SW 1271 (cell line): ENCODE results near the gene IL1RL2.

Experiments
- DNase-seq, 2 experiments: peaks; one replicate each; lab custom pipeline; 2025; lab: John Stamatoyannopoulos, UW

IL1RL2 gene

DNA sequence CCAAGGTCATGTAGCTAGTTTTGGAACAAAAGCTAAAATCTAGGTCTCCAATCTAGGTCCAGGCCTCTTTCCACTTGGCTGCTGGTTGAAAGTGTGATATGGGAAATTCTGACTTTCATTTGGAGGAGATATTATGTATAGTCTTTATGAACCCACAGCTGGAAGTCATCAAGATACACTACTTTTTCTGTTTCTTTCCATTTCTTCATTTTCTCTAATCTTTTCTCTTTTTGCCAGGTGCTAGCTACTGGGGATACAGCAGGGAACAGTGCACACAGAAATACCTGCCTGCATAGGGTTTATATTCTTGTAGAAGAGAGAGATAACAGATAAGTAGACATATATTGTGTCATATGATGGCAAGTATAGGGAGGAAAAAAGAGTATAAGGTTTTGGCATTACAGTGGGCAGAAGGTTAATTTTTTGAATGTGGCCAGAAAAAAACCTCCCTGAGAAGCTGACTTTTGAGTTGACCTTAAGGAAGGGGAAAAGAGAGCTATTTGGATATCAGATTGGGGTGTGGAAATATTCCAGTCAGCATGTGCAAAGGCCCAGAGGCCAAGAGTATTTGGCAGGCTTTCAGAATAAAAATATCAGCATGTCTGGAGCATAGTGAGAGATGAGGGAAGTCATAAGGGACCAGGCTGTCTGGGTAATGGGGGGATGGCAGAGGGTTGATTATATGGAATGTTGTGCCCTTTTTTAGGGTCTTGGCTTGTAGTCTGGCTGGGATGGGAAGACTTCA is 28.6 kb upstream of the IL1RL2 start:
- DNase-seq, result no peak

DNA sequence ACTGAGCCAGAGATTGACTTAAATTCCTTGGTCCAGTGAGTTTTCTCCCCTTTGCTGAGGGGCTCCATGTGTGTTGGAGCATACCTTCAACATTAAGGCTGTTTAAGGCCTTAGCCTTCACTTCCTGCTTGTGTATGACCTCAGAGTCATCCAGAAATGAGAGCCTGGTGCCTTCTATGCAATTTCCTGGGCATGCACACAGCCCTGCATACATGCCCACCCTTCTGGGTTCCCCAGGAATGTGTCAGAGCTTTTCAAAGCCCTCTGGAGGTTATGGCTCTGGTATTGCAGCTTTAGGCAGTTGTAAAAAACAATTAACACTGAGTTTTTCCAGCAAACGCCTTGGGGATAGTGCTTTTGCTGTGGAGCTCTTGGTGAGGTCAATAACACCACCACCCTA is 27.5 kb upstream of the IL1RL2 start:
- no peak for DNase-seq

DNA sequence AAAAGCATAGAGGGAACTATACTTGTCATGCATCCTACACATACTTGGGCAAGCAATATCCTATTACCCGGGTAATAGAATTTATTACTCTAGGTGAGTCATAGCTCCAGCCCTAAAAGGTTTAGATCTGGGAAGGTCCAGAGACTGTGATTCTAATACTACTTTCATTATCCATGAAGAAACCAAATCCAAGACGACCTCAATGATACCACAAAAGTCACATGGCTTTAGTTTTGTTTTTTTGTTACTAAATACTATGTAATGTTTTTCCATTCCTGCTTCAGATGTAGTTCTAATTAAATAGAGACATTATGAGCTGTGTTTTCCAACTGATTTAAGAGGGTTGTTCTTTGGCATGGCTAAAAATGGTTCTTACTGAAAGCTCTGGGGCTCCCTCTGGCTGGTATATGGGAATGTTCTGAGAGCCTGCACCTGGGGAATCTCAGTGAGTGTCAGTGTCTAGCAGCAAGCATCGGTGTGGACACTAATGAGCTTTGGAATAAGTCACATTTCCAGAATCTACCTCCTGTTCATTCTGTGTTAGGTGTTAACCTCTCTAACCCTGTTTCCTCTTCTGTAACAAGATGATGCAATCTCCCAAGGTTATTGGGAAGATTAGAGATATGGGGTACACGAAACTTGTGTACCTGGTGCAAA is 20.5 kb upstream of the IL1RL2 start:
- DNase-seq, result no peak

DNA sequence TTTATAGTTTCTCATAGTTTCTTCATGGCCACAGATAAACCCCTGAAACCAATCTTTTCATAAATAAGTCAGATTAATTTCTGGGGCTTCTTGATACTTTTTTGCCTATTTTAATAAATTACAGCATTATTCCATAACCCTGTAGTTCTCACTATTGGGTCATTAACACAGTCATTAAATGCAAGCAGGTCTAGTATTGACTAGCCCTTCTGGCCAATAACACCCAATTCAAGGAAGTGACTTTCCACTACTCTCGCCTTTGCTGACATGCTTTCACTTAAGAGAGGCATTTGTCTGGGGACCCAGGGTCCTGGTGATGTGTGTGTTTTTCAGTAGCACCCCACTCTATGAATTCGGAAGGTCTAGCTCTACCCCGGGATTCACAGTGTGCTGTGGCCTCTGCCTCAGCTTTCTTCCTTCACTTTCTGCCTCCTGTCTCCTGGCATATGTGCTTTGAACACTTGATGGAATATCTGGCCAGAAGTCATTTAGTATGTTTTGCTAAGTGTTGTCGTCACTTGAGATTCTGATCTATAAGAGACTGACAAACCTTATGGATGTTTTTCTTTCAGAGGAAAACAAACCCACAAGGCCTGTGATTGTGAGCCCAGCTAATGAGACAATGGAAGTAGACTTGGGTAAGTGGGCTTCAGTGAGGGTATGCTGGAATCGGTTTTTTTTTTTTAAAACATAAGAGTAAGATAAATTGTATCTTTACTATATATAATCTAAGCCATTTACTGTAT is 18.6 kb upstream of the IL1RL2 start:
- no peak for DNase-seq

DNA sequence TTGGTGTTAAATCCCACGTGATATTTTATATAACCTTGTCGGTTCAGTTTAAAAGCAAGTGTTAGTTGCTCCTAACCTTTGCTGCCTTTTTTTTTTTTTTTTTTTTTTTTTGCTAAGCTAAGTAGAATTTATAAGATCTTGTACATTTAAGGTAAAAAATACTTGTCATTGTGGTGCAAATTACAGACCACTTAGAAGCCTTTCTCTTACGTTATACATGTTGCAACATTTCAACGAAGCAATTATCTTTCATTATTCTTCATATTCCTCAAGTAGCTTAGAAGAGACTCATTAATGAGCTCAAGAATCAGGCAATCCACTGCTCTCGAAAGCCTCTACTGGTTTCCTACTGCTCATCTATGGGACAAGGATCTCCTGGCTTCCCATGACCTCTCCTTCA is 14.9 kb upstream of the IL1RL2 start:
- DNase-seq, result no peak

DNA sequence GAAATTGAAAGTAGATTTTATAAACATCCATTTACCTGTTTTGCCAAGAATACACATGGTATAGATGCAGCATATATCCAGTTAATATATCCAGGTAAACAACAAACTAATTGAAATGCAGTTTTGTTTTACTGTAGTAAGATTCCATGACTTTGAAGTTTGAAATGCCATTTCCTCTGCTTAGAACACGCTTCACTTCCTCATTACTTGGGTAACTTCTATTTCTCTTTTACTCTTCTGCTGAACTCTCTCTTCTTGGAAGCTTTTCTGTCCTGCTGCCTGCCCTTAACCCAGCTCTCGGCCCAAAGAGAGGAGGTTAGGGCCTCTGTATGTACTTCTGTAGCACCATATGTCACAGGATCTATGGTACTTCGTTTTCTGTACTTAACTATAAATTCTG is 14.1 kb upstream of the IL1RL2 start:
- DNase-seq, result no peak

DNA sequence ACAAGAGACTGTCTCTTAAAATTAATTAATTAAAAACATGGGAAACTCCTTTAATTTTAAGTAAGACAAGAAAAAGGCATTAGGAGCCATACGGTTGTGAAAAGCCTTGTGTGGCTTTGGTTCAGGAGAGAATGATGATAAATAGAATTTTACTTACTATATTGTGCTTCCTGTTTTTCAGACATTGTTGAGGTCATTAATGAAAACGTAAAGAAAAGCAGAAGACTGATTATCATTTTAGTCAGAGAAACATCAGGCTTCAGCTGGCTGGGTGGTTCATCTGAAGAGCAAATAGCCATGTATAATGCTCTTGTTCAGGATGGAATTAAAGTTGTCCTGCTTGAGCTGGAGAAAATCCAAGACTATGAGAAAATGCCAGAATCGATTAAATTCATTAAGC is 10.7 kb upstream of the IL1RL2 start:
- DNase-seq, result no peak

DNA sequence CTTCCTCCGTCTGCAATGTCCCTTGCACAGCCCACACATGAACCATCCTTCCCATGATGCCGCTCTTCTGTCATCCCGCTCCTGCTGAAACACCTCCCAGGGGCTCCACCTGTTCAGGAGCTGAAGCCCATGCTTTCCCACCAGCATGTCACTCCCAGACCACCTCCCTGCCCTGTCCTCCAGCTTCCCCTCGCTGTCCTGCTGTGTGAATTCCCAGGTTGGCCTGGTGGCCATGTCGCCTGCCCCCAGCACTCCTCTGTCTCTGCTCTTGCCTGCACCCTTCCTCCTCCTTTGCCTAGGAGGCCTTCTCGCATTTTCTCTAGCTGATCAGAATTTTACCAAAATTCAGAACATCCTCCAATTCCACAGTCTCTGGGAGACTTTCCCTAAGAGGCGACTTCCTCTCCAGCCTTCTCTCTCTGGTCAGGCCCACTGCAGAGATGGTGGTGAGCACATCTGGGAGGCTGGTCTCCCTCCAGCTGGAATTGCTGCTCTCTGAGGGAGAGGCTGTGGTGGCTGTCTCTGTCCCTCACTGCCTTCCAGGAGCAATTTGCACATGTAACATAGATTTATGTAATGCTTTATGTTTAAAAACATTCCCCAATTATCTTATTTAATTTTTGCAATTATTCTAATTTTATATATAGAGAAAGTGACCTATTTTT is 8.9 kb upstream of the IL1RL2 start:
- DNase-seq, result no peak

DNA sequence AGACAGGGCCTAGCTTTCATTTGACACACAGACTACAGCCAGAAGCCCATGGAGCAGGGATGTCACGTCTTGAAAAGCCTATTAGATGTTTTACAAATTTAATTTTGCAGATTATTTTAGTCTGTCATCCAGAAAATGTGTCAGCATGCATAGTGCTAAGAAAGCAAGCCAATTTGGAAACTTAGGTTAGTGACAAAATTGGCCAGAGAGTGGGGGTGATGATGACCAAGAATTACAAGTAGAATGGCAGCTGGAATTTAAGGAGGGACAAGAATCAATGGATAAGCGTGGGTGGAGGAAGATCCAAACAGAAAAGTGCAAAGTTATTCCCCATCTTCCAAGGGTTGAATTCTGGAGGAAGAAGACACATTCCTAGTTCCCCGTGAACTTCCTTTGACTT is 7.8 kb upstream of the IL1RL2 start:
- no peak for DNase-seq

DNA sequence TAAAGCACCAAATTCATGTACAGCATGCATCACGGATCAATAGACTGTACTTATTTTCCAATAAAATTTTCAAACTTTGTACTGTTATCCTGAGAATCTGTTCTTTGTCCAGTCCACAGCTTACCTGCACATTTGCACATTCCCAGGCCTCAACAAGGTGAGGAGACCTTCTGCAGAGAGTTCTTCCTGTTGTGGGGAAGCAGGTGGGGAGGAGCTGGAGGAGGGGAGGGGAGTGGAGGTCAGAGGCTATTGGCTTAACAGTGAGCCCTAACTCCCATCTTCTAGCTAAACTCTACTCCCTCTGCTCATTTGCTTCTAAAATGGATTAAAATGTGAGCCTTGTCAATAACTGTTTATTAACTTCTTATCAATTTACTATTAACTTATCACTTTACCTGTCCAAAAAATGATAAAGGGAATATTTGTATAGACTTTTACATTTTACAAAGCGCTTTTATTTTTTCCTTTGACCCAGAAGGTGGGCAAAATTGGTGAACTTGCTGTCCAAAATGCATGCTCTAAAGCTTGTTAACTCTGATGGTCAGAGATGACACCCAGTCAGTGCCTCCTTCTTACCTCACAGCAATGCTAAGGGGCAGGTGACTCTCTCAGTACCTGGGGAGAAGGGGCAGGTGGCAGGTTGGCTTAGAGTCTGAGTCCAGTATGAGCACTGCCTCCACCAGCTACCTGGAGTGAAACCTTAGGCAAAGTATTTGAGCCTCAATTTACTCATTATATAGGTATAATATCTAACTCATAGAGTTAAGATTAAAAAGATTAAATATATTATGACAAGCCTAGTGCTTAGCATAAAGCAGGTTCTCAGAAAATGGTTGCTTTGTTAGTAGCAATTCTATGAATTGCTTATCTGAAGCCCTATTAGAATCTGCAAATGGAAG is 6.8 kb upstream of the IL1RL2 start:
- DNase-seq, result no peak

DNA sequence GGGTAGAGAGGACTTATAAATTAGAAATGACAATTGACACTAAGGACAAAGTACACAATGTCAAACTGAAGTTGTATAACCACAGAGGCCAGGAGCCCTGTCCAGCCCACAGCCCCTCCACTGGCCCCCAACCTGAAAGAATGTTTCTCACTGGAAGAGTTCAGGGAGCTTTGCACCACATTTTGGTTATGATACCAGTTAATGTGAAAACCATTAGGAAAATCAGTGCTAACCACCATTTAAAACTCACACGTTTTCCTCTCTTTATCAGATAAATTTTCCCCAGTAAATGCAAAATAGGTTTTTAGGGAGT is 6.2 kb upstream of the IL1RL2 start:
- no peak for DNase-seq

DNA sequence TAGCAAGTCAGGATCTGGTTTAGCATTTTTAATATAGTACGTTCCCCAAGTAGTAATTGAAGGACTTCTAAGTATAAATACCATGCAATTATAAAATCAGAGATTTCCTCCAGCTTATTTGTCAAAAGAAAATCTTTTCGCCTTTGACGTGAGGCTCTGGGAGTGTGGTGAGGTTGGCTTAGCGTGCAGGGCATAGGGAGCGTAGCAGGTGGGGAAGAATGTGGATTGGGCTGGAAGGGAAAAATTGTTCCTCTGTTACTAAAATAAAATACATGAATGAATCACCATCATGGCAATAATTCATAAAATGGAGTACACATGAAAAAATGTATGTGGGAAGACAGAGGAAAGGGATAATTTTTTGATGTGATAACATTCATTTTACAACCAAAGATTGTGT is 5.4 kb upstream of the IL1RL2 start:
- no peak for DNase-seq

DNA sequence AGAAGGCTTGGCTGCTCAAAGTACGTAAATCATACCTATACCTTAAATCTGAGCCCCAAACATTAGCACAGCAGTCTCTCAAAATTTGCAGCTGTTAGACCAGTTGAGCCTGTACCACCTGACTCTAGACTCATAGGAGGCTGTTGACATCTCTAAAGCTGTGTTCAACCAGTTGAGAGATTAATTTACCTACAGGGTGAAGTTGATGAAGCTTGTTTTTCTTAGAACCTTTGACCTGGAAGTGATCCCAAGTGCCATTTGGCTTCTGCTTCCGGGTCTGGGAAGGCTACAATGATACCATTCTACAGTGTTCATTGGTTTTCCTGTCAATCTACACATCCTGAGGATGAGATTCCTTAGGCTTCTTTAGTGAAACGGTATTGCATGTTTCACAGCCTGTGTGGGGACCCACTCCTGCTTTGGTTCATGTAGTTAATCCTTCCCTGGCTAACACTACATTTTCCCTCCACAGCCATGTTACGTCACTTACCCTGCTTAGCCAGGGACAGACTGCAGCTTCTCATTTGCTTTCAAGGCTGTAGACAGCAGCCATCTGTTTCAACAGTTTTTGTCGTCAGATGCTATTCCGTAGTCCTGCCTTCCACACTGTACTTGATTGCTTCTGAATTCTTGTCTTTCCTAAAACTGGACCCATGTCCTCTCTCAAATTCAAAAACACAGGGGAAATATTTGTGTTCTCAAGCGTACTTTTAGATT is 4.7 kb upstream of the IL1RL2 start:
- DNase-seq, result no peak

DNA sequence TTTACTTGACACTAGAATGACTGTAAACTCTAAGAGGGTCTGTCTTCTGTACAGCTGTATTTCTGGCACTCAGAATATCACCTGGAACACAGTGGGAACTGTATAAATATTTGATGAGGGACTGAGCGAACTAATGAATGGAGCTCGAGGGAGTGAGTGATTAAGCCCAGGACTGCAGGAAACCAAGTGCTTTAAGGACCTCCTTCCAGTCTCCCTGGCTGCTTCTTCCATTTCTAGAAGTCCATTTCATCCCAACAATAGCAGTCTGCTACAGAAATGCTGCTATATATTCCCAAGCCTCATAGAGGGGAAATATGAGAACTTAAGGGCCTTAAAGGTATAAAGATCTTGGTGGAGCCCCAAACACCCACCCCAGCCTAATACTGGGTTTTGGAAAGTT is 2.8 kb upstream of the IL1RL2 start:
- no peak for DNase-seq

DNA sequence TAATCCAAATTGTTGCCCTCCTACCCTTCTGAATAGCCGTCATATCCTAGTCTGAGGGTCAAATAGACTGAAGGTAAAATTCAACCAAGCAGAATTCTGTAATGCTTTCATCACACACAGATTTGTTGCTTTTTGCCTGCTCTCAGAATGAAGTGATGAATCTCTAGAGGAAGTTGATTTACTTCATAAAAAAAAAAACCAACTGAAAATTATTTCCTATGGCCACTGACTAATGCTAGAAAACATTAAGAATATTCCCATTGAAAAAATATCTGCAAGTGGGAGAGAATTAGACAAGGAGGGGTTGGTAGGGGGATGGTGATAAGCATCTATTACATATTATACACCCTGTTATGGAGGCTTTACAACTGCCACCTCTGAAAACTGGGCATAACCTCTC is 2.3 kb upstream of the IL1RL2 start:
- no peak for DNase-seq

DNA sequence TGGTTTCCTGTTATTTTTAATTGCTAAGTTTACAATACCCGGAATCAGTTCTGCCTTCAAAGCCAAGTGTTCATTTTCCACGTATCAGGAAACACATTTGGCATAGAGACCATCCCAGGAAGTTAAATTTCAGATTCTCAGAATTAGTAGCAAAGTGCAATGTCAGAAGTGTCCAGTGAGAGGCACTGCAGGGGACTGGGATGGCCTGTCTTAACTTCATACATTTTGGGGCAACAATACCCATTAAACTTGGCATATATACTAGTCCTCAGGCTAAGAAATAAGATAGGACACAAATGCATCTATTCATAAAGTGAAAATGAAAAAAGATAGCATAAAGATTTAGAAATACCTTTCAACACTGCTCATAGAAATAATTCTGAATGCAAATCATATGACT is 1.5 kb upstream of the IL1RL2 start:
- no peak for DNase-seq

DNA sequence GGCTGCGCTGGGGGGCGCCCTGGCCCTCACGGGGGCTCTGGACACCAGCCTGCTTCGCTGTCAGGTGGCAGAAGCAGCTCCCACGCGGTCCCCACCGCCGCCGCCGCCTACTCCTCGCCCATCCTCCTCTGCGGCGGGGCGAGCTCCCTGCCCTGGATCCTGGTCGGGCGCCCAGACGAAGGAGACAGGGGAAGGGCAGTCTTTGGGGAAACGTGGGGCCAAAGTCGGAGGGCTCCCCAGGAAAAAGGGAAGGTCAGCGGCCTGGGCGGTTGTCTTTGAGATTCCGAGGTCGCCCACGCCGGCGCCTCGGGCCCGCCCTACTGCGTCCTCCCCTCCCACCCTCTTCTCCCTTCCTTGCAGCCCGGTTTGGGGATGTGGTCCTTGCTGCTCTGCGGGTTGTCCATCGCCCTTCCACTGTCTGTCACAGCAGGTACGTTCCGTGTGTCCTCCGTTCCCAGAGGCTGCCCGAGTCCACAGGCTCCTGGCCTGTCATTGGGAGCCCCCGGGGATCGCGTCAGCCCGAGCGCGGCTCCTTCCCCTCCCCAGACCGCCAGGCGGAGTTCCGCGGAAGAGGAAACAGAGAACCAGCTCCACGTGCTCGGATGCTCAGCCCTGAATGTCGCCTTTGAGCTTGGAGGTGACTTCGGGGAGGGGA is 800 bp downstream of the IL1RL2 start:
- no peak for DNase-seq

DNA sequence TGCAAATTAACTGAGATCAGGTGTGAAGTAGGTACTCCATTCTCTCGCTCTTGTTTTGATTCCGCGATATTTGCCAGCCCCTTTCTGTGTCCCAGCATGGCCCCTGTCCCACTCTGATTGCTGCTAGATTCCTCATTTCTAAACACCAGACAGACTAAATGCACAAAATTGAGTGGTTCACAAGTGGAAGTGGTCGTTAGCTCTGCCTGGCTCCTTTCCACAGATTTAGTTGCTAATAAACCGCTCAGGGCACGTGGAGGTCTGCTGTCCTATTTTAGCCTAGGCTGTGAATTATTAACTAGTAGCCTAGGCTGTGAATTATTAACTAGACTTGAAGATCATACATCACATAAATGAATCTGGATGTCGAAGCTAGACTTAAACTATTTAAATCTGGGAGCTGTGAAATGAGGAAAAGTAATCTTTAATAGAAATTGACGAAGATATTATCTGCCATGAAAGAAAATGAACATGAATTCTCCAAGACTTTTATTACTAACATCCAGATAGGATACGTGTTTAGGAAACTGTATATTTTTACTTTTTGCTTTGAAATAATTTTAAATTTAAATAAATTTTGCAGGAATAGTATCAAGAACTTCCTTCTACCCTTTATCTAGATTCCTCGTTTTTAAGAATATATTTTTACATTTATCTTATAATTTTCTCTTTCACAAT is 3.7 kb downstream of the IL1RL2 start:
- DNase-seq, result no peak

DNA sequence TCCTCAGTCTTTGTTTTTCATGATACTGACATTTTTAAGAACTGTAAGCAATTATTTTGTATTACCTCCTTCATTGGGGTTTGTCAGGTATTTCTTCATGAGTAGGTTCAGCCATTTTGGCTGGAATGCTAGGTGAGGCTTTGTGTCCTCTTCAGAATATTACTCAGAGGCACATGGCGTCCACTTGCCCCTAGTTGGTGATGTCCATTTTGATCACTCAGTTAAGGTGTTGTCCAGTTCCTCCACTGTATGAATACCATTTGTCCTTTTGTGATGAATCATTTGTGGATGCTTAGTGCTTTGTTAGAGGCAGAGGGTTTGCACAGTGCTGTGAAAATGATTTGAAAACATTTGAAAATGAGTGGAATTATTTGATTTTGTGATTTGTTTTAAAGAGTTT is 4.7 kb downstream of the IL1RL2 start:
- DNase-seq, result no peak

DNA sequence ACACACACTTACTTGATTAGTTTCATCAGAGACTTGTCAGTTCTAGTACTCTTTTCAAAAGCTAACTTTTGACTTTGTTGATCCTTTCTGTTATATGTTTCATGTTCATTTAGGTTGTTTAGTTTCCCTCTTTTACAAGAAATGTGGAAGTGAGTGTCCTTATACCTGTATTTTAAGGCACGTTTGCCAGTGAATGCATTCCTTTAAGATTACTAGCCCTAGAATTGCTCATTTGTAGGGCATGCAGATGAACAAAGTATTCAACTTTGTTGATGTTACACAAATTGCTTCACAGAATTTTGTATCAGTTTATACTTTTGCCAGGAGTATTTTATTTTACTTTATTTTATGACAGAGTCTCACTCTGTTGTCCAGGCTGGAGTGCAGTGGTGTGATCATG is 6.3 kb downstream of the IL1RL2 start:
- DNase-seq, result no peak
